ENCODE results near the gene OBSCN.

DNA sequence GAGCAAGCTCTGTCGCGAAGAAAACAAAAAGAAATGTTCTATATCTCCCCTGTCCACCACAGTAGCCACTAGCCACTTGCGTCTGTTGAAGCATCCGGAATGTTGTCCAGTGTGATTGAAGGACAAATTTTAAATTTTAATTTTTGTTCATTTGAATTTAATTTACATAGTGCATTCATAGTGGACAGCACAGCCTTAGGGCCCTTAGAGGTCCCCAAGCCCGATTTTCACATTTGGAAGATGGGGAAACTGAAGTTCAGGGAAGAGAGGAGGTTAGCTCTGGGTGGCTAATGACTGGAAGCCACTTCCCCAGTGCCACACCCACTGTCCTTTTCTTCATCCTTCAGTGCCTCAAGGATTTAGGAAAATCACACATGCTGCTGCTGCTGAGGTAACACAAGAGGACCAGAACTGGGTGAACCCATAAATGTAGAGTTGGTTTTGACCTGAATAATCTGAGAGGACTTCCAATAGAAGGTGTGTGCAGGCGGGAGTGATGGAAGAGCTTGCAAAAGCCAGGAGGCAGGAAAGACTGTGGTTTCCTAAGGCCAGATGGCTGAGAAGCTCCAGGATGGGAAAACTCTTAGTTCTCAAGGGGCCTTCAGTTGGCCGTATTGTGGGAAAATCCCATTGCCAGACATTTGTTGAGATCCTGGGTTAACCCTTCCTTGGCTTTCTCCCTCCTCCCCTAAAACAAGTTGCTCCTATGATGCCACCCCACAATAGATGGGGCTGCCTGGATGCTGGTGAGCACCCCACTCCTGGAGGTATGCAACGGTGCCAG lies 149.2 kb downstream of the OBSCN start:
- TF ChIP-seq, protein P1, sequence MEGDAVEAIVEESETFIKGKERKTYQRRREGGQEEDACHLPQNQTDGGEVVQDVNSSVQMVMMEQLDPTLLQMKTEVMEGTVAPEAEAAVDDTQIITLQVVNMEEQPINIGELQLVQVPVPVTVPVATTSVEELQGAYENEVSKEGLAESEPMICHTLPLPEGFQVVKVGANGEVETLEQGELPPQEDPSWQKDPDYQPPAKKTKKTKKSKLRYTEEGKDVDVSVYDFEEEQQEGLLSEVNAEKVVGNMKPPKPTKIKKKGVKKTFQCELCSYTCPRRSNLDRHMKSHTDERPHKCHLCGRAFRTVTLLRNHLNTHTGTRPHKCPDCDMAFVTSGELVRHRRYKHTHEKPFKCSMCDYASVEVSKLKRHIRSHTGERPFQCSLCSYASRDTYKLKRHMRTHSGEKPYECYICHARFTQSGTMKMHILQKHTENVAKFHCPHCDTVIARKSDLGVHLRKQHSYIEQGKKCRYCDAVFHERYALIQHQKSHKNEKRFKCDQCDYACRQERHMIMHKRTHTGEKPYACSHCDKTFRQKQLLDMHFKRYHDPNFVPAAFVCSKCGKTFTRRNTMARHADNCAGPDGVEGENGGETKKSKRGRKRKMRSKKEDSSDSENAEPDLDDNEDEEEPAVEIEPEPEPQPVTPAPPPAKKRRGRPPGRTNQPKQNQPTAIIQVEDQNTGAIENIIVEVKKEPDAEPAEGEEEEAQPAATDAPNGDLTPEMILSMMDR (IDR thresholded peaks at IDR 0.05; ENCODE audit: insufficient read depth, low read length): no peak
- no peak for TF ChIP-seq SPI1 (IDR thresholded peaks at IDR 0.05; ENCODE audit: borderline replicate concordance, low read depth)
- TF ChIP-seq, protein P2, sequence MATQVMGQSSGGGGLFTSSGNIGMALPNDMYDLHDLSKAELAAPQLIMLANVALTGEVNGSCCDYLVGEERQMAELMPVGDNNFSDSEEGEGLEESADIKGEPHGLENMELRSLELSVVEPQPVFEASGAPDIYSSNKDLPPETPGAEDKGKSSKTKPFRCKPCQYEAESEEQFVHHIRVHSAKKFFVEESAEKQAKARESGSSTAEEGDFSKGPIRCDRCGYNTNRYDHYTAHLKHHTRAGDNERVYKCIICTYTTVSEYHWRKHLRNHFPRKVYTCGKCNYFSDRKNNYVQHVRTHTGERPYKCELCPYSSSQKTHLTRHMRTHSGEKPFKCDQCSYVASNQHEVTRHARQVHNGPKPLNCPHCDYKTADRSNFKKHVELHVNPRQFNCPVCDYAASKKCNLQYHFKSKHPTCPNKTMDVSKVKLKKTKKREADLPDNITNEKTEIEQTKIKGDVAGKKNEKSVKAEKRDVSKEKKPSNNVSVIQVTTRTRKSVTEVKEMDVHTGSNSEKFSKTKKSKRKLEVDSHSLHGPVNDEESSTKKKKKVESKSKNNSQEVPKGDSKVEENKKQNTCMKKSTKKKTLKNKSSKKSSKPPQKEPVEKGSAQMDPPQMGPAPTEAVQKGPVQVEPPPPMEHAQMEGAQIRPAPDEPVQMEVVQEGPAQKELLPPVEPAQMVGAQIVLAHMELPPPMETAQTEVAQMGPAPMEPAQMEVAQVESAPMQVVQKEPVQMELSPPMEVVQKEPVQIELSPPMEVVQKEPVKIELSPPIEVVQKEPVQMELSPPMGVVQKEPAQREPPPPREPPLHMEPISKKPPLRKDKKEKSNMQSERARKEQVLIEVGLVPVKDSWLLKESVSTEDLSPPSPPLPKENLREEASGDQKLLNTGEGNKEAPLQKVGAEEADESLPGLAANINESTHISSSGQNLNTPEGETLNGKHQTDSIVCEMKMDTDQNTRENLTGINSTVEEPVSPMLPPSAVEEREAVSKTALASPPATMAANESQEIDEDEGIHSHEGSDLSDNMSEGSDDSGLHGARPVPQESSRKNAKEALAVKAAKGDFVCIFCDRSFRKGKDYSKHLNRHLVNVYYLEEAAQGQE (IDR thresholded peaks at IDR 0.05; ENCODE audit: insufficient replicate concordance, low read depth): no peak
- no peak for TF ChIP-seq POLR2AphosphoS5 (IDR thresholded peaks at IDR 0.05; ENCODE audit: low read depth)

Data from HL-60 (cell line).